Neural cell (in vitro differentiated cells): ENCODE data around the gene TEX19. TPM values are rescaled to one million over a fixed set of nuclear protein-coding genes. Genes with fewer than 3 reads are reported as not detected.
"Not testable (repeated sequence)": the region's sequence is repeated elsewhere in the genome, so short reads cannot be mapped to it uniquely, and the experiment has no call there.

Experiments
- H2AFZ ChIP-seq: fragments of 200-600, 300-800 bp; sonication (generic), shearing (Covaris generic); 2 replicates; pipeline ENCODE4 v1.6.0; 2014; ENCODE audit warnings: low read depth, mild to moderate bottlenecking, antibody characterized with exemption, low read length, moderate library complexity
- H3F3A ChIP-seq: fragments of 200-600 bp; shearing (Covaris generic); 2 replicates; pipeline ENCODE4 v1.6.1; 2016; ENCODE audit warnings: mild to moderate bottlenecking, moderate library complexity, mixed read lengths, antibody characterized with exemption, low read length; ENCODE audit not compliant: insufficient read depth, poor library complexity, severe bottlenecking
- H3K27ac ChIP-seq: fragments of 200-600, 300-800 bp; sonication (generic), shearing (Covaris generic); 2 replicates; pipeline ENCODE4 v1.5.1; 2014; ENCODE audit warnings: mild to moderate bottlenecking, low read length, moderate library complexity
- H3K27me3 ChIP-seq: fragments of 300-800, 200-600 bp; sonication (generic), shearing (Covaris generic); 2 replicates; pipeline ENCODE4 v1.6.0; 2014; ENCODE audit warnings: mild to moderate bottlenecking, low read depth, low read length, moderate library complexity; ENCODE audit not compliant: insufficient read depth
- H3K36me3 ChIP-seq: fragments of 300-800, 200-600 bp; sonication (generic), shearing (Covaris generic); 2 replicates; pipeline ENCODE4 v1.5.1; 2014; ENCODE audit warnings: mild to moderate bottlenecking, antibody characterized with exemption, low read length, moderate library complexity; ENCODE audit not compliant: insufficient read depth
- H3K4me2 ChIP-seq: fragments of 300-800, 200-600 bp; sonication (generic), shearing (Covaris generic); 2 replicates; pipeline ENCODE4 v1.6.0; 2014; ENCODE audit warnings: mild to moderate bottlenecking, low read length
- H3K4me3 ChIP-seq: fragments of 300-800, 200-600 bp; sonication (generic), shearing (Covaris generic); 2 replicates; pipeline ENCODE4 v1.5.1; 2014; ENCODE audit warnings: mild to moderate bottlenecking, low read length, moderate library complexity
- H3K79me2 ChIP-seq: fragments of 200-600 bp; shearing (Covaris generic); replicated peaks from 2 replicates; pipeline ENCODE4 v1.6.0; 2014; ENCODE audit warnings: mild to moderate bottlenecking, low read length, moderate library complexity; ENCODE audit not compliant: insufficient read depth
- H3K9ac ChIP-seq: fragments of 300-800, 200-600 bp; sonication (generic), shearing (Covaris generic); 2 replicates; pipeline ENCODE4 v1.6.1; 2016; ENCODE audit warnings: mild to moderate bottlenecking, low read length, mixed read lengths
- H3K9me2 ChIP-seq: fragments of 200-600 bp; shearing (Covaris generic); 2 replicates; pipeline ENCODE4 v1.6.1; 2016; ENCODE audit warnings: mild to moderate bottlenecking, low read length, mixed read lengths; ENCODE audit not compliant: insufficient read depth
- H3K9me3 ChIP-seq: fragments of 200-600, 300-800 bp; sonication (generic), shearing (Covaris generic); 2 replicates; pipeline ENCODE4 v1.6.1; 2016; ENCODE audit warnings: mild to moderate bottlenecking, mixed run types, low read length, moderate library complexity, mixed read lengths
- H4K20me1 ChIP-seq: fragments of 200-600 bp; shearing (Covaris generic); 2 replicates; pipeline ENCODE4 v1.6.1; 2016; ENCODE audit warnings: mild to moderate bottlenecking, mixed run types; ENCODE audit not compliant: insufficient read depth
- CTCF ChIP-seq: fragments of 450-650 bp; IDR thresholded peaks from 2 replicates; pipeline ENCODE4 v1.5.1; 2014; ENCODE audit warnings: antibody characterized with exemption, mild to moderate bottlenecking, moderate library complexity; ENCODE audit not compliant: poor library complexity, severe bottlenecking
- EP300 ChIP-seq: fragments of 450-650 bp; conservative IDR thresholded peaks from 2 replicates; pipeline ENCODE4 v1.6.1; 2014; ENCODE audit warnings: antibody characterized with exemption, mild to moderate bottlenecking, moderate library complexity; ENCODE audit not compliant: poor library complexity, severe bottlenecking
- EZH2 ChIP-seq: fragments of 200-600, 300-800 bp; shearing (Covaris generic), sonication (generic); IDR thresholded peaks from 2 replicates; pipeline ENCODE4 v1.6.1; 2014; ENCODE audit warnings: antibody characterized with exemption, low read length, borderline replicate concordance, mild to moderate bottlenecking; ENCODE audit not compliant: insufficient read depth, poor library complexity, severe bottlenecking
- MXI1 ChIP-seq: fragments of 450-650 bp; conservative IDR thresholded peaks from 2 replicates; pipeline ENCODE4 v1.6.1; 2014; ENCODE audit warnings: antibody characterized with exemption, mild to moderate bottlenecking; ENCODE audit not compliant: poor library complexity, severe bottlenecking
- POLR2AphosphoS5 ChIP-seq: IDR thresholded peaks from 2 replicates; pipeline ENCODE4 v1.6.1; 2012
- RAD21 ChIP-seq: fragments of 450-650 bp; conservative IDR thresholded peaks from 2 replicates; pipeline ENCODE4 v1.6.1; 2014; ENCODE audit warnings: antibody characterized with exemption, mild to moderate bottlenecking, moderate library complexity
- REST ChIP-seq: IDR thresholded peaks from 2 replicates; pipeline ENCODE4 v1.6.1; 2012; ENCODE audit warnings: borderline replicate concordance
- SMC3 ChIP-seq: fragments of 450-650 bp; conservative IDR thresholded peaks from 2 replicates; pipeline ENCODE4 v1.6.1; 2014; ENCODE audit warnings: antibody characterized with exemption, mild to moderate bottlenecking, moderate library complexity; ENCODE audit not compliant: poor library complexity
- TAF1 ChIP-seq: IDR thresholded peaks from 2 replicates; pipeline ENCODE4 v1.6.1; 2012; ENCODE audit warnings: low read depth
- polyA plus RNA-seq: library from polyadenylated mRNA; depleted of rRNA; stranded (reverse); fragments of >200 nt; gene quantifications from 2 replicates; pipeline ENCODE4 v1.2.3, GENCODE V29; 2014

Gene TEX19
- polyA plus RNA-seq, 1 donor from 2014 or later, result not detected

GRCh38 chr17:82375359-82376041 lies 16.5 kb downstream of the TEX19 start:
- Histone ChIP-seq H3K9me3 (no peaks in the 10 kb centered on the region), H3K9me2 (no peaks in the 10 kb centered on the region), H3K36me3 (no peaks in the 10 kb centered on the region), H4K20me1 (no peaks in the 10 kb centered on the region), H3K4me2 (no peak overlapping the region), H3K27ac (no peak overlapping the region), H3K9ac (no peak overlapping the region), H3K27me3 (peaks cover 27% of the 10 kb centered on the region), H3K79me2 (no peaks in the 10 kb centered on the region), H3F3A (no peaks in the 10 kb centered on the region), H3K4me3 (no peak overlapping the region), H2AFZ (no peak overlapping the region)
- TF ChIP-seq SMC3 (no peak), TAF1 (no peak), POLR2AphosphoS5 (no peak), EP300 (no peak), RAD21 (no peak), CTCF (no peak), REST (no peak), MXI1 (no peak), EZH2 (no peak)

- H3K36me3 ChIP-seq, result no peaks in the 10 kb centered on the region
- no peak overlapping the region for H3K9ac ChIP-seq
- H4K20me1 ChIP-seq, result no peaks in the 10 kb centered on the region
- H3K27ac ChIP-seq, result no peak overlapping the region
- H3K9me2 ChIP-seq, result no peaks in the 10 kb centered on the region
- no peak overlapping the region for H3K4me3 ChIP-seq
- H3K79me2 ChIP-seq, result no peaks in the 10 kb centered on the region
- no peaks in the 10 kb centered on the region for H3K9me3 ChIP-seq
- H2AFZ ChIP-seq, result no peak overlapping the region
- no peak overlapping the region for H3K4me2 ChIP-seq
- no peak for TF ChIP-seq SMC3
- peaks cover 20% of the 10 kb centered on the region for H3K27me3 ChIP-seq
- no peaks in the 10 kb centered on the region for H3F3A ChIP-seq
These were observed 17.1 kb downstream of the TEX19 start for GRCh38 chr17:82376042-82376730.

- not testable (repeated sequence) for H3F3A ChIP-seq, H3K9me3 ChIP-seq, H2AFZ ChIP-seq, H3K4me3 ChIP-seq, H3K27ac ChIP-seq, H4K20me1 ChIP-seq, H3K9ac ChIP-seq, H3K79me2 ChIP-seq, H3K4me2 ChIP-seq, H3K36me3 ChIP-seq, H3K9me2 ChIP-seq
- H3K27me3 ChIP-seq, result peaks cover 10% of the 10 kb centered on the region
These were observed 18.2 kb downstream of the TEX19 start for GRCh38 chr17:82377294-82377693.
